ENCODE measurements around the gene PRKCE.

DNA sequence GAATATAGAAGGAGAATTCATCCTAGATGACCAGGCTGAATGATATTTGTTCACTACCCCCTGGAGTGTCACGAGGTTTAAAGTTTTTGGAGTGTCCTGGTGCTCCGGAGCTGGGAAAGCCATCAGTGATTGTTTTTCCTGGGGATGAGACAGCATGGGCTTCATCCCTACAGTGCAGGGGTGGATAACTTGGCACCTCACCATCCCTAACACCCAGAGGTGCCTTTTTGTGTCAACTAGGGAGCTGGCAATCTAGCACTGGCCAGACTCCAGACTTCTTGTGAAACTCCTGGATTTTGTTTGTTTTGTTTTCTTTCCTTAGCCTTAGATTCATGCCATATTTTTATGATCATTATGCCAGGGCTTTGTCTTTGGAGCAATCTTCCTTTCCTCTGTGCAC is 164.8 kb downstream of the PRKCE start:
- TF ChIP-seq, protein P1, sequence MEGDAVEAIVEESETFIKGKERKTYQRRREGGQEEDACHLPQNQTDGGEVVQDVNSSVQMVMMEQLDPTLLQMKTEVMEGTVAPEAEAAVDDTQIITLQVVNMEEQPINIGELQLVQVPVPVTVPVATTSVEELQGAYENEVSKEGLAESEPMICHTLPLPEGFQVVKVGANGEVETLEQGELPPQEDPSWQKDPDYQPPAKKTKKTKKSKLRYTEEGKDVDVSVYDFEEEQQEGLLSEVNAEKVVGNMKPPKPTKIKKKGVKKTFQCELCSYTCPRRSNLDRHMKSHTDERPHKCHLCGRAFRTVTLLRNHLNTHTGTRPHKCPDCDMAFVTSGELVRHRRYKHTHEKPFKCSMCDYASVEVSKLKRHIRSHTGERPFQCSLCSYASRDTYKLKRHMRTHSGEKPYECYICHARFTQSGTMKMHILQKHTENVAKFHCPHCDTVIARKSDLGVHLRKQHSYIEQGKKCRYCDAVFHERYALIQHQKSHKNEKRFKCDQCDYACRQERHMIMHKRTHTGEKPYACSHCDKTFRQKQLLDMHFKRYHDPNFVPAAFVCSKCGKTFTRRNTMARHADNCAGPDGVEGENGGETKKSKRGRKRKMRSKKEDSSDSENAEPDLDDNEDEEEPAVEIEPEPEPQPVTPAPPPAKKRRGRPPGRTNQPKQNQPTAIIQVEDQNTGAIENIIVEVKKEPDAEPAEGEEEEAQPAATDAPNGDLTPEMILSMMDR (IDR thresholded peaks at IDR 0.05) = no peak
- TF ChIP-seq POLR2A (IDR thresholded peaks at IDR 0.05) = no peak

Data from body of pancreas (tissue), 4 donors.